Measurements from ENCODE around the gene TBC1D12.

DNA sequence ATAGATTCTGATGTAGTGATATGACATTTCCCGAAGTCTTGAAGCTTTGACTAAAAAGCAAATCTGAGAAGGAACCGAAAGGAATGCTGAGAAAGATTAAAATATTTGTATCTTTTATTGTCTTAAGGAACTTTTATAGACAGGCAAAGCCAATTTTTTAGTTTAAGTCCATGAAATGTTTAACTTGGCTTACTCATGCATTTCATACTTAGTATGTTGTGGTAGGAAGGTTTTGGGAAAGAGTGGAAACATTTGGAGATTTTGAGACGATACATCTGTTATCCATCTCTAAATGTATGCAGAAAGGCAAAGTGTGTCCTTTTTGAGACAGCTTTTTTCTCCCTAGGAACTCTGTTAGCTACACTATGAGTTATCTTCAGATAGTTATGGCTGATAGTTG, 10.1 kb downstream of the TBC1D12 start:
- TF ChIP-seq, protein P1, sequence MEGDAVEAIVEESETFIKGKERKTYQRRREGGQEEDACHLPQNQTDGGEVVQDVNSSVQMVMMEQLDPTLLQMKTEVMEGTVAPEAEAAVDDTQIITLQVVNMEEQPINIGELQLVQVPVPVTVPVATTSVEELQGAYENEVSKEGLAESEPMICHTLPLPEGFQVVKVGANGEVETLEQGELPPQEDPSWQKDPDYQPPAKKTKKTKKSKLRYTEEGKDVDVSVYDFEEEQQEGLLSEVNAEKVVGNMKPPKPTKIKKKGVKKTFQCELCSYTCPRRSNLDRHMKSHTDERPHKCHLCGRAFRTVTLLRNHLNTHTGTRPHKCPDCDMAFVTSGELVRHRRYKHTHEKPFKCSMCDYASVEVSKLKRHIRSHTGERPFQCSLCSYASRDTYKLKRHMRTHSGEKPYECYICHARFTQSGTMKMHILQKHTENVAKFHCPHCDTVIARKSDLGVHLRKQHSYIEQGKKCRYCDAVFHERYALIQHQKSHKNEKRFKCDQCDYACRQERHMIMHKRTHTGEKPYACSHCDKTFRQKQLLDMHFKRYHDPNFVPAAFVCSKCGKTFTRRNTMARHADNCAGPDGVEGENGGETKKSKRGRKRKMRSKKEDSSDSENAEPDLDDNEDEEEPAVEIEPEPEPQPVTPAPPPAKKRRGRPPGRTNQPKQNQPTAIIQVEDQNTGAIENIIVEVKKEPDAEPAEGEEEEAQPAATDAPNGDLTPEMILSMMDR (IDR thresholded peaks at IDR 0.05), result no peak
- no peak for TF ChIP-seq POLR2A (IDR thresholded peaks at IDR 0.05)
